ENCODE measurements around the gene KRT83.

Gene KRT83

GRCh38 chr12:52354200-52354599 is 33.0 kb upstream of the KRT83 start:
- Histone ChIP-seq H3K36me3 (ENCODE audit: control insufficient read depth, insufficient read depth, low read length) (no peaks in the 10 kb centered on the region), H3K9me3 (ENCODE audit: control insufficient read depth, low read length) (no peaks in the 10 kb centered on the region), H3K27me3 (ENCODE audit: control insufficient read depth, insufficient read depth, low read length, poor library complexity, severe bottlenecking) (no peaks in the 10 kb centered on the region), H3K27ac (ENCODE audit: insufficient read depth, low read depth, low read length, poor library complexity, severe bottlenecking) (no peak overlapping the region), H3K4me3 (ENCODE audit: insufficient read depth, low read depth, low read length) (no peak overlapping the region), H3K4me1 (ENCODE audit: control insufficient read depth, insufficient read depth, low read length) (no peaks in the 10 kb centered on the region)
- 71 to 75% methylated on average over 5 of the region's 5 CpGs for whole genome bisulfite sequencing, 2 experiments

GRCh38 chr12:52353766-52354165 is 32.6 kb upstream of the KRT83 start:
- whole genome bisulfite sequencing, 2 experiments = 84 to 92% methylated on average over 3 of the region's 3 CpGs
- H3K27ac ChIP-seq (ENCODE audit: insufficient read depth, low read depth, low read length, poor library complexity, severe bottlenecking) = no peak overlapping the region
- no peak overlapping the region for H3K4me3 ChIP-seq (ENCODE audit: insufficient read depth, low read depth, low read length)
- no peaks in the 10 kb centered on the region for H3K4me1 ChIP-seq (ENCODE audit: control insufficient read depth, insufficient read depth, low read length)
- H3K9me3 ChIP-seq (ENCODE audit: control insufficient read depth, low read length) = no peaks in the 10 kb centered on the region
- no peaks in the 10 kb centered on the region for H3K36me3 ChIP-seq (ENCODE audit: control insufficient read depth, insufficient read depth, low read length)
- H3K27me3 ChIP-seq (ENCODE audit: control insufficient read depth, insufficient read depth, low read length, poor library complexity, severe bottlenecking) = no peaks in the 10 kb centered on the region

- H3K27ac ChIP-seq (ENCODE audit: insufficient read depth, low read depth, low read length, poor library complexity, severe bottlenecking) = no peak overlapping the region
- WGBS, 2 experiments = 83 to 91% methylated on average over 1 to 2 of the region's 2 CpGs
- H3K27me3 ChIP-seq (ENCODE audit: control insufficient read depth, insufficient read depth, low read length, poor library complexity, severe bottlenecking) = no peaks in the 10 kb centered on the region
- no peaks in the 10 kb centered on the region for H3K4me1 ChIP-seq (ENCODE audit: control insufficient read depth, insufficient read depth, low read length)
- no peaks in the 10 kb centered on the region for H3K9me3 ChIP-seq (ENCODE audit: control insufficient read depth, low read length)
- H3K36me3 ChIP-seq (ENCODE audit: control insufficient read depth, insufficient read depth, low read length) = no peaks in the 10 kb centered on the region
- no peak overlapping the region for H3K4me3 ChIP-seq (ENCODE audit: insufficient read depth, low read depth, low read length)
Measured at GRCh38 chr12:52352951-52353350, 31.8 kb upstream of the KRT83 start.

GRCh38 chr12:52351196-52352059 is 30.2 kb upstream of the KRT83 start:
- no peak overlapping the region for H3K27ac ChIP-seq (ENCODE audit: insufficient read depth, low read depth, low read length, poor library complexity, severe bottlenecking)
- H3K27me3 ChIP-seq (ENCODE audit: control insufficient read depth, insufficient read depth, low read length, poor library complexity, severe bottlenecking) = no peaks in the 10 kb centered on the region
- H3K36me3 ChIP-seq (ENCODE audit: control insufficient read depth, insufficient read depth, low read length) = no peaks in the 10 kb centered on the region
- H3K4me3 ChIP-seq (ENCODE audit: insufficient read depth, low read depth, low read length) = no peak overlapping the region
- H3K4me1 ChIP-seq (ENCODE audit: control insufficient read depth, insufficient read depth, low read length) = no peaks in the 10 kb centered on the region
- no peaks in the 10 kb centered on the region for H3K9me3 ChIP-seq (ENCODE audit: control insufficient read depth, low read length)
- WGBS, 2 experiments = 92 to 93% methylated on average over 9 of the region's 9 CpGs

- Histone ChIP-seq H3K9me3 (ENCODE audit: control insufficient read depth, low read length) (no peaks in the 10 kb centered on the region), H3K27ac (ENCODE audit: insufficient read depth, low read depth, low read length, poor library complexity, severe bottlenecking) (no peak overlapping the region), H3K36me3 (ENCODE audit: control insufficient read depth, insufficient read depth, low read length) (no peaks in the 10 kb centered on the region), H3K4me1 (ENCODE audit: control insufficient read depth, insufficient read depth, low read length) (no peaks in the 10 kb centered on the region), H3K27me3 (ENCODE audit: control insufficient read depth, insufficient read depth, low read length, poor library complexity, severe bottlenecking) (no peaks in the 10 kb centered on the region), H3K4me3 (ENCODE audit: insufficient read depth, low read depth, low read length) (no peak overlapping the region)
- WGBS, 2 experiments = 88 to 98% methylated on average over 5 of the region's 5 CpGs
Measured at GRCh38 chr12:52350786-52351185, 29.6 kb upstream of the KRT83 start.

- Histone ChIP-seq H3K4me1 (ENCODE audit: control insufficient read depth, insufficient read depth, low read length) (no peaks in the 10 kb centered on the region), H3K4me3 (ENCODE audit: insufficient read depth, low read depth, low read length) (no peak overlapping the region), H3K27me3 (ENCODE audit: control insufficient read depth, insufficient read depth, low read length, poor library complexity, severe bottlenecking) (no peaks in the 10 kb centered on the region), H3K27ac (ENCODE audit: insufficient read depth, low read depth, low read length, poor library complexity, severe bottlenecking) (no peak overlapping the region), H3K36me3 (ENCODE audit: control insufficient read depth, insufficient read depth, low read length) (no peaks in the 10 kb centered on the region), H3K9me3 (ENCODE audit: control insufficient read depth, low read length) (no peaks in the 10 kb centered on the region)
- WGBS, 2 experiments = 93 to 94% methylated on average over 8 of the region's 8 CpGs
Measured at GRCh38 chr12:52350021-52350620, 28.9 kb upstream of the KRT83 start.

- H3K4me3 ChIP-seq (ENCODE audit: insufficient read depth, low read depth, low read length) = no peak overlapping the region
- H3K27ac ChIP-seq (ENCODE audit: insufficient read depth, low read depth, low read length, poor library complexity, severe bottlenecking) = no peak overlapping the region
- no peaks in the 10 kb centered on the region for H3K9me3 ChIP-seq (ENCODE audit: control insufficient read depth, low read length)
- 93 to 94% methylated on average over 6 of the region's 6 CpGs for WGBS, 2 experiments
- H3K36me3 ChIP-seq (ENCODE audit: control insufficient read depth, insufficient read depth, low read length) = no peaks in the 10 kb centered on the region
- no peaks in the 10 kb centered on the region for H3K27me3 ChIP-seq (ENCODE audit: control insufficient read depth, insufficient read depth, low read length, poor library complexity, severe bottlenecking)
- no peaks in the 10 kb centered on the region for H3K4me1 ChIP-seq (ENCODE audit: control insufficient read depth, insufficient read depth, low read length)
Measured at GRCh38 chr12:52349196-52349595, 28.0 kb upstream of the KRT83 start.

GRCh38 chr12:52347551-52348510 is 26.6 kb upstream of the KRT83 start:
- Histone ChIP-seq H3K4me1 (ENCODE audit: control insufficient read depth, insufficient read depth, low read length) (no peaks in the 10 kb centered on the region), H3K9me3 (ENCODE audit: control insufficient read depth, low read length) (no peaks in the 10 kb centered on the region), H3K4me3 (ENCODE audit: insufficient read depth, low read depth, low read length) (no peak overlapping the region), H3K36me3 (ENCODE audit: control insufficient read depth, insufficient read depth, low read length) (no peaks in the 10 kb centered on the region), H3K27ac (ENCODE audit: insufficient read depth, low read depth, low read length, poor library complexity, severe bottlenecking) (no peak overlapping the region), H3K27me3 (ENCODE audit: control insufficient read depth, insufficient read depth, low read length, poor library complexity, severe bottlenecking) (no peaks in the 10 kb centered on the region)
- WGBS, 2 experiments = 75 to 77% methylated on average over 16 of the region's 16 CpGs

- no peak overlapping the region for H3K4me3 ChIP-seq (ENCODE audit: insufficient read depth, low read depth, low read length)
- WGBS, 2 experiments = 82 to 84% methylated on average over 9 of the region's 9 CpGs
- H3K9me3 ChIP-seq (ENCODE audit: control insufficient read depth, low read length) = no peaks in the 10 kb centered on the region
- no peaks in the 10 kb centered on the region for H3K36me3 ChIP-seq (ENCODE audit: control insufficient read depth, insufficient read depth, low read length)
- no peaks in the 10 kb centered on the region for H3K4me1 ChIP-seq (ENCODE audit: control insufficient read depth, insufficient read depth, low read length)
- H3K27ac ChIP-seq (ENCODE audit: insufficient read depth, low read depth, low read length, poor library complexity, severe bottlenecking) = no peak overlapping the region
- H3K27me3 ChIP-seq (ENCODE audit: control insufficient read depth, insufficient read depth, low read length, poor library complexity, severe bottlenecking) = no peaks in the 10 kb centered on the region
Measured at GRCh38 chr12:52347016-52347415, 25.8 kb upstream of the KRT83 start.

- no peak overlapping the region for H3K27ac ChIP-seq (ENCODE audit: insufficient read depth, low read depth, low read length, poor library complexity, severe bottlenecking)
- 60 to 63% methylated on average over 4 of the region's 4 CpGs for WGBS, 2 experiments
Measured at GRCh38 chr12:52346593-52346992, 25.4 kb upstream of the KRT83 start.

More at GRCh38 chr12:52346593-52346992, 25.4 kb upstream of the KRT83 start:
- Histone ChIP-seq H3K9me3 (ENCODE audit: control insufficient read depth, low read length) (no peaks in the 10 kb centered on the region), H3K27me3 (ENCODE audit: control insufficient read depth, insufficient read depth, low read length, poor library complexity, severe bottlenecking) (no peaks in the 10 kb centered on the region), H3K4me3 (ENCODE audit: insufficient read depth, low read depth, low read length) (no peak overlapping the region), H3K4me1 (ENCODE audit: control insufficient read depth, insufficient read depth, low read length) (no peaks in the 10 kb centered on the region), H3K36me3 (ENCODE audit: control insufficient read depth, insufficient read depth, low read length) (no peaks in the 10 kb centered on the region)
